WTC11 (cell line): ENCODE measurements around the gene SLC35F5.
A peak's percentile ranks its signal among the peaks of the same experiment; 100 is the strongest.

Experiments
- ATF1 ChIP-seq: sonication (generic); formaldehyde crosslinking; IDR thresholded peaks from 2 replicates; pipeline ENCODE4 v1.8.1; 2023; ENCODE audit warnings: mild to moderate bottlenecking, moderate library complexity, missing genetic modification reagents
- CTCF ChIP-seq: fragments of 200-600 bp; IDR thresholded peaks from 2 replicates; pipeline ENCODE4 v1.8.0; 2022; ENCODE audit warnings: antibody characterized with exemption
- E2F1 ChIP-seq: sonication (generic); formaldehyde crosslinking; IDR thresholded peaks from 2 replicates; pipeline ENCODE4 v1.8.0; 2022; ENCODE audit warnings: mild to moderate bottlenecking, missing genetic modification reagents
- EMX1 ChIP-seq: fragments of 250-450 bp; sonication (Bioruptor Pico); IDR thresholded peaks from 2 replicates; pipeline ENCODE4 v1.8.0; 2021; ENCODE audit warnings: mild to moderate bottlenecking
- PRDM15 ChIP-seq: sonication (generic); formaldehyde crosslinking; IDR thresholded peaks from 2 replicates; pipeline ENCODE4 v1.8.0; 2022; ENCODE audit warnings: missing genetic modification reagents
- USF1 ChIP-seq: sonication (generic); formaldehyde crosslinking; IDR thresholded peaks from 2 replicates; pipeline ENCODE4 v1.8.0; 2022; ENCODE audit warnings: mild to moderate bottlenecking, missing genetic modification reagents
- USF2 ChIP-seq: sonication (generic); formaldehyde crosslinking; IDR thresholded peaks from 2 replicates; pipeline ENCODE4 v1.8.1; 2023; ENCODE audit warnings: mild to moderate bottlenecking, missing genetic modification reagents, moderate library complexity
- ZNF396 ChIP-seq: fragments of 250-450 bp; sonication (Bioruptor Pico); IDR thresholded peaks from 2 replicates; pipeline ENCODE4 v1.8.0; 2021; ENCODE audit warnings: mild to moderate bottlenecking, moderate library complexity, borderline replicate concordance

GRCh38 chr2:113756355-113757137 lies at the start of gene SLC35F5:
- peak; percentile 86; the same call in 1 of the 2 replicates for TF ChIP-seq ATF1
- TF ChIP-seq CTCF: no peak
- TF ChIP-seq E2F1 (CRISPR knock-in tag): no peak
- no peak for TF ChIP-seq ZNF396
- no peak for TF ChIP-seq USF2 (CRISPR knock-in tag)
- TF ChIP-seq USF1 (CRISPR knock-in tag): no peak; the same call in 1 of the 2 replicates
- no peak for TF ChIP-seq EMX1 (CRISPR knock-in tag)
- no peak for TF ChIP-seq PRDM15 (CRISPR knock-in tag)
